HepG2 (cell line): ENCODE data around the gene RPH3AL. TPM values are rescaled to one million over a fixed set of nuclear protein-coding genes. Genes with fewer than 3 reads are reported as not detected.

Experiments
- BORCS8-MEF2B ChIP-seq: sonication (generic); formaldehyde crosslinking; IDR thresholded peaks from 2 replicates; pipeline ENCODE4 v1.8.0; 2022; ENCODE audit warnings: mild to moderate bottlenecking, missing genetic modification reagents
- DPF2 ChIP-seq: sonication (generic); formaldehyde crosslinking; IDR thresholded peaks from 2 replicates; pipeline ENCODE4 v1.4.0; 2020; ENCODE audit warnings: mild to moderate bottlenecking, low read depth, missing genetic modification reagents, borderline replicate concordance
- HES4 ChIP-seq: sonication (generic); formaldehyde crosslinking; IDR thresholded peaks from 2 replicates; pipeline ENCODE4 v1.9.0; 2021; ENCODE audit warnings: mild to moderate bottlenecking, missing genetic modification reagents, borderline replicate concordance
- KLF9 ChIP-seq: IDR thresholded peaks from 2 replicates; pipeline ENCODE4 v1.6.1; 2016; ENCODE audit warnings: low read depth
- MAFG ChIP-seq: sonication (generic); formaldehyde crosslinking; IDR thresholded peaks from 2 replicates; pipeline ENCODE4 v1.5.1; 2020; ENCODE audit warnings: mild to moderate bottlenecking, missing genetic modification reagents
- MAZ ChIP-seq, 2 experiments: sonication (generic) in 1 of 2; formaldehyde crosslinking in 1 of 2; IDR thresholded peaks; 2 replicates each; pipeline versions ENCODE4 v1.5.0 to v1.6.1; 2012 to 2020; ENCODE audit warnings: low read depth in 2 of 2, mild to moderate bottlenecking in 2 of 2, borderline replicate concordance in 1 of 2, improper control_type of control experiment in 1 of 2, low read length in 1 of 2, missing genetic modification reagents in 1 of 2, moderate library complexity in 1 of 2
- MIER2 ChIP-seq: IDR thresholded peaks from 2 replicates; pipeline ENCODE4 v1.6.1; 2016; ENCODE audit warnings: missing biosample characterization, missing genetic modification reagents
- NFE2 ChIP-seq: sonication (generic); formaldehyde crosslinking; IDR thresholded peaks from 2 replicates; pipeline ENCODE4 v1.4.0; 2020; ENCODE audit warnings: missing genetic modification reagents
- NR2F1 ChIP-seq, 2 experiments: fragments of 450-650 bp in 1 of 2; formaldehyde crosslinking in 1 of 2; IDR thresholded peaks; 2 replicates each; pipeline versions ENCODE4 v1.5.0 to v1.6.1; 2016 to 2020; ENCODE audit warnings: mild to moderate bottlenecking in 1 of 2, missing compliant biosample characterization in 1 of 2, missing genetic modification reagents in 1 of 2, moderate library complexity in 1 of 2
- NRL ChIP-seq: sonication (generic); formaldehyde crosslinking; IDR thresholded peaks from 2 replicates; pipeline ENCODE4 v1.5.0; 2020; ENCODE audit warnings: missing genetic modification reagents, mild to moderate bottlenecking, moderate library complexity, borderline replicate concordance
- PHB2 ChIP-seq: fragments of 450-650 bp; IDR thresholded peaks from 2 replicates; pipeline ENCODE4 v1.6.1; 2018; ENCODE audit not compliant: partially characterized antibody
- THRA ChIP-seq: sonication (generic); formaldehyde crosslinking; IDR thresholded peaks from 2 replicates; pipeline ENCODE4 v1.4.0; 2020; ENCODE audit warnings: missing genetic modification reagents, borderline replicate concordance
- ZNF510 ChIP-seq: sonication (generic); formaldehyde crosslinking; IDR thresholded peaks from 2 replicates; pipeline ENCODE4 v1.4.0; 2020; ENCODE audit warnings: low read depth, mild to moderate bottlenecking, missing genetic modification reagents
- ZNF552 ChIP-seq: sonication (generic); formaldehyde crosslinking; IDR thresholded peaks from 2 replicates; pipeline ENCODE4 v1.9.0; 2022; ENCODE audit warnings: missing genetic modification reagents, mild to moderate bottlenecking, borderline replicate concordance
- ZNF564 ChIP-seq: sonication (generic); formaldehyde crosslinking; IDR thresholded peaks from 2 replicates; pipeline ENCODE4 v1.8.1; 2023; ENCODE audit warnings: mild to moderate bottlenecking, missing genetic modification reagents
- ZNF567 ChIP-seq: sonication (generic); formaldehyde crosslinking; IDR thresholded peaks from 2 replicates; pipeline ENCODE4 v1.8.1; 2023; ENCODE audit warnings: mild to moderate bottlenecking, missing genetic modification reagents, borderline replicate concordance
- ZNF570 ChIP-seq: sonication (generic); formaldehyde crosslinking; IDR thresholded peaks from 2 replicates; pipeline ENCODE4 v1.4.0; 2020; ENCODE audit warnings: mild to moderate bottlenecking, missing genetic modification reagents, borderline replicate concordance
- ZNF891 ChIP-seq: sonication (generic); formaldehyde crosslinking; IDR thresholded peaks from 2 replicates; pipeline ENCODE4 v1.5.0; 2020; ENCODE audit warnings: mild to moderate bottlenecking, missing genetic modification reagents
- polyA plus RNA-seq, 8 experiments: library from polyadenylated mRNA; depleted of rRNA in 3 of 8; stranded (reverse) in 7 of 8; unstranded in 1 of 8; fragments of >200 nt; fragmentation: Illumina TruSeq in 4 of 8; extraction: Trizol in 4 of 8; gene quantifications; 2 replicates each; pipeline versions ENCODE4 v1.2.1 to v1.2.3, GENCODE V29; 2011 to 2016; ENCODE audit warnings: low read depth in 4 of 8, missing spikeins in 1 of 8, mixed read lengths in 1 of 8; ENCODE audit not compliant: insufficient read depth in 1 of 8
- total RNA-seq, 5 experiments: library from RNA; depleted of rRNA; stranded (reverse); fragments of >200 nt; fragmentation: Illumina TruSeq; extraction: Trizol; gene quantifications; 2 replicates each; pipeline ENCODE4 v1.2.3, GENCODE V29; 2016; ENCODE audit warnings: low read depth in 1 of 5
- TF ChIP-seq, protein P1 (sequence below): sonication (generic); formaldehyde crosslinking; IDR thresholded peaks from 2 replicates; pipeline ENCODE4 v1.5.1; 2020; ENCODE audit warnings: mild to moderate bottlenecking, missing genetic modification reagents
- TF ChIP-seq, protein P2 (sequence below): sonication (generic); formaldehyde crosslinking; conservative IDR thresholded peaks from 2 replicates; pipeline ENCODE4 v1.4.0; 2020; ENCODE audit warnings: mild to moderate bottlenecking, missing genetic modification reagents, moderate library complexity

Gene RPH3AL
- total and polyA plus RNA-seq, 2 of the 13 experiments (the other 11 are each of a cell fraction or from before 2014, with no cell fraction given) = 7.8 to 16.4 TPM

DNA sequence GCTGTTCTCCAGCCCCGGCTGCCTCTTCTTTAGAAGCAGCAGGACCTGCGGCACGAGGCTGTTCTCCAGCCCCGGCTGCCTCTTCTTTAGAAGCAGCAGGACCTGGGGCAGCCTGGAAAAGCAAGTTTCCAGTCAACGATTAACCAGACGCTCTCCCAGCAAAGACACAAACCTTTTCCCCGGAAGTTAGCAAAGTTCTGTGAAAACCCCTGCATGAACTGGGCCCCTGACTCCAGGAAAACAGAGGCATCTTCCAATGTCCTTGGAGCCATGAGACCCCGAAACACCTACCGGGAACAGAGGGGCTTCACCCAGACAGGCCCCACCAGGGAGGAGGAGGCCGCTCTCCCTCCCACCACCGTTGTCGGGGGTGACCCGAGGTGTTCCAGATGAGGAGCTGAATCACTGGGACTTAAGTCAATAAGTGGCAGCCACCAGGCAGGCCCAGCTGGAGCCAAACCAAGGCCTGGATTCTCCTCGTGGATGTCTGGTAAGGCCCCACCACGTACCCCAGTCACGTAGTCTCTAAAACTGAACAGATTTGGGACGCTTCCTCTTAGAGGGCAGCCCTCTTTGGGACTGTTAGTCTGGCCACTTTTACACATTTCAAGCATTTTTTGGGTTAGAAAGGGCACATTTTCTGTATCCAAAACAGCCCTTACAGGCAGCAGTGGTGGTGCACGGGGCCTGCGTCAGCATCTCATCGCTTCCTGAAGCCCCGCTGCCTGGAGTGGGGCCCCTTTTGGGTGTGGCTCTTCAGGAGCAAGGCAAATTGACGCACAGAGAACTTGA lies at the start of gene RPH3AL (continued):
- TF ChIP-seq ZNF567 (CRISPR knock-in tag) = peak; percentile 66; the same call in 1 of the 2 replicates
- no peak for TF ChIP-seq ZNF891
- TF ChIP-seq NRL = peak; percentile 80; the same call in 1 of the 2 replicates
- no peak for TF ChIP-seq NFE2 (CRISPR knock-in tag)
- 0 out of 2 replicates have a peak, but pooled peaks have one; percentile 85 for TF ChIP-seq ZNF570 (CRISPR knock-in tag)
- TF ChIP-seq ZNF564 (CRISPR knock-in tag) = 0 out of 2 replicates have a peak, but pooled peaks have one; percentile 80
- no peak; the same call in 1 of the 2 replicates for TF ChIP-seq ZNF552 (CRISPR knock-in tag)
- no peak for TF ChIP-seq DPF2 (CRISPR knock-in tag)
- peak; percentile 94 for TF ChIP-seq ZNF510
- TF ChIP-seq NR2F1 (CRISPR knock-in tag; IDR thresholded peaks at IDR 0.05) = peak in 1 of 2 experiments; percentile 45; a peak in 2 of 4 replicates
- no peak for TF ChIP-seq BORCS8-MEF2B (CRISPR knock-in tag)
- no peak; the same call in 1 of the 2 replicates for TF ChIP-seq HES4 (CRISPR knock-in tag)
- TF ChIP-seq THRA (CRISPR knock-in tag) = peak; percentile 81
- no peak for TF ChIP-seq MIER2 (CRISPR knock-in tag)
- peak; percentile 41; the same call in 1 of the 2 replicates for TF ChIP-seq MAZ (IDR thresholded peaks at IDR 0.05; ENCODE audit: borderline replicate concordance, low read depth, low read length)
- peak; percentile 26; the same call in 1 of the 2 replicates for TF ChIP-seq MAZ (CRISPR knock-in tag; IDR thresholded peaks at IDR 0.05; ENCODE audit: low read depth)
- TF ChIP-seq KLF9 = peak; percentile 12; the same call in 1 of the 2 replicates
- TF ChIP-seq, protein P1, sequence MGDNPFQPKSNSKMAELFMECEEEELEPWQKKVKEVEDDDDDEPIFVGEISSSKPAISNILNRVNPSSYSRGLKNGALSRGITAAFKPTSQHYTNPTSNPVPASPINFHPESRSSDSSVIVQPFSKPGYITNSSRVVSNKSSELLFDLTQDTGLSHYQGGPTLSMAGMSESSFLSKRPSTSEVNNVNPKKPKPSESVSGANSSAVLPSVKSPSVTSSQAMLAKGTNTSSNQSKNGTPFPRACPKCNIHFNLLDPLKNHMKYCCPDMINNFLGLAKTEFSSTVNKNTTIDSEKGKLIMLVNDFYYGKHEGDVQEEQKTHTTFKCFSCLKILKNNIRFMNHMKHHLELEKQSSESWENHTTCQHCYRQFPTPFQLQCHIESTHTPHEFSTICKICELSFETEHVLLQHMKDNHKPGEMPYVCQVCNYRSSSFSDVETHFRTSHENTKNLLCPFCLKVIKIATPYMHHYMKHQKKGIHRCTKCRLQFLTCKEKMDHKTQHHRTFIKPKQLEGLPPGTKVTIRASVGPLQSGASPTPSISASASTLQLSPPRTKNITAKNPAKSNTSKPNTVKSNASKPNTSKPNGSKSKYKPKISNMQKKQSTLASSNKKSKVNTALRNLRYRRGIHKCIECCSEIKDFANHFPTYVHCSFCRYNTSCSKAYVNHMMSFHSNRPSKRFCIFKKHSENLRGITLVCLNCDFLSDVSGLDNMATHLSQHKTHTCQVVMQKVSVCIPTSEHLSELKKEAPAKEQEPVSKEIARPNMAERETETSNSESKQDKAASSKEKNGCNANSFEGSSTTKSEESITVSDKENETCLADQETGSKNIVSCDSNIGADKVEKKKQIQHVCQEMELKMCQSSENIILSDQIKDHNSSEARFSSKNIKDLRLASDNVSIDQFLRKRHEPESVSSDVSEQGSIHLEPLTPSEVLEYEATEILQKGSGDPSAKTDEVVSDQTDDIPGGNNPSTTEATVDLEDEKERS (CRISPR knock-in tag) = no peak
- TF ChIP-seq MAFG = no peak
- TF ChIP-seq, protein P2, sequence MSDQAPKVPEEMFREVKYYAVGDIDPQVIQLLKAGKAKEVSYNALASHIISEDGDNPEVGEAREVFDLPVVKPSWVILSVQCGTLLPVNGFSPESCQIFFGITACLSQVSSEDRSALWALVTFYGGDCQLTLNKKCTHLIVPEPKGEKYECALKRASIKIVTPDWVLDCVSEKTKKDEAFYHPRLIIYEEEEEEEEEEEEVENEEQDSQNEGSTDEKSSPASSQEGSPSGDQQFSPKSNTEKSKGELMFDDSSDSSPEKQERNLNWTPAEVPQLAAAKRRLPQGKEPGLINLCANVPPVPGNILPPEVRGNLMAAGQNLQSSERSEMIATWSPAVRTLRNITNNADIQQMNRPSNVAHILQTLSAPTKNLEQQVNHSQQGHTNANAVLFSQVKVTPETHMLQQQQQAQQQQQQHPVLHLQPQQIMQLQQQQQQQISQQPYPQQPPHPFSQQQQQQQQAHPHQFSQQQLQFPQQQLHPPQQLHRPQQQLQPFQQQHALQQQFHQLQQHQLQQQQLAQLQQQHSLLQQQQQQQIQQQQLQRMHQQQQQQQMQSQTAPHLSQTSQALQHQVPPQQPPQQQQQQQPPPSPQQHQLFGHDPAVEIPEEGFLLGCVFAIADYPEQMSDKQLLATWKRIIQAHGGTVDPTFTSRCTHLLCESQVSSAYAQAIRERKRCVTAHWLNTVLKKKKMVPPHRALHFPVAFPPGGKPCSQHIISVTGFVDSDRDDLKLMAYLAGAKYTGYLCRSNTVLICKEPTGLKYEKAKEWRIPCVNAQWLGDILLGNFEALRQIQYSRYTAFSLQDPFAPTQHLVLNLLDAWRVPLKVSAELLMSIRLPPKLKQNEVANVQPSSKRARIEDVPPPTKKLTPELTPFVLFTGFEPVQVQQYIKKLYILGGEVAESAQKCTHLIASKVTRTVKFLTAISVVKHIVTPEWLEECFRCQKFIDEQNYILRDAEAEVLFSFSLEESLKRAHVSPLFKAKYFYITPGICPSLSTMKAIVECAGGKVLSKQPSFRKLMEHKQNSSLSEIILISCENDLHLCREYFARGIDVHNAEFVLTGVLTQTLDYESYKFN (CRISPR knock-in tag) = peak; percentile 87; the same call in 1 of the 2 replicates
- TF ChIP-seq PHB2 = no peak
